ENCODE data around the gene PLCB1.

DNA sequence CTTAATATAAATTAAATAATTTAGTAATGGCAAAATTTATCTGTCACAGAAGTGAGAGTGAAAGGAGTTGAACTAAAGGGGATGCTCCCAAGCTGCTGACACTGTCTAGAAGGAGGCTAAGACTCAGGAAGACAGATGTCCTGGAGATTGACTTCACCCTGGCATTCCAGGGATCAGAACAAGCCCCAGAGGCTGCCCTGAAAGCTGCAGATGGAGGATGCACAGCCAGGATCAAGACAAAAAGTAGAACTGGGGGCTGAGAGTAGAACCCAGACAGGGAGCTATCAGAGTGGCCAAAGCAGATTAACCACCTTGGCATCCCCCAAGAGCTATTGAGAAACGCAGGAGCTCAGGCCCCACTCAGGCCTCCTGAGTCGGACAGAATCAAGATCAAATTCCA lies 747.6 kb downstream of the PLCB1 start:
- TF ChIP-seq, protein P1, sequence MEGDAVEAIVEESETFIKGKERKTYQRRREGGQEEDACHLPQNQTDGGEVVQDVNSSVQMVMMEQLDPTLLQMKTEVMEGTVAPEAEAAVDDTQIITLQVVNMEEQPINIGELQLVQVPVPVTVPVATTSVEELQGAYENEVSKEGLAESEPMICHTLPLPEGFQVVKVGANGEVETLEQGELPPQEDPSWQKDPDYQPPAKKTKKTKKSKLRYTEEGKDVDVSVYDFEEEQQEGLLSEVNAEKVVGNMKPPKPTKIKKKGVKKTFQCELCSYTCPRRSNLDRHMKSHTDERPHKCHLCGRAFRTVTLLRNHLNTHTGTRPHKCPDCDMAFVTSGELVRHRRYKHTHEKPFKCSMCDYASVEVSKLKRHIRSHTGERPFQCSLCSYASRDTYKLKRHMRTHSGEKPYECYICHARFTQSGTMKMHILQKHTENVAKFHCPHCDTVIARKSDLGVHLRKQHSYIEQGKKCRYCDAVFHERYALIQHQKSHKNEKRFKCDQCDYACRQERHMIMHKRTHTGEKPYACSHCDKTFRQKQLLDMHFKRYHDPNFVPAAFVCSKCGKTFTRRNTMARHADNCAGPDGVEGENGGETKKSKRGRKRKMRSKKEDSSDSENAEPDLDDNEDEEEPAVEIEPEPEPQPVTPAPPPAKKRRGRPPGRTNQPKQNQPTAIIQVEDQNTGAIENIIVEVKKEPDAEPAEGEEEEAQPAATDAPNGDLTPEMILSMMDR (IDR thresholded peaks at IDR 0.05): no peak
- no peak for TF ChIP-seq POLR2A (IDR thresholded peaks at IDR 0.05)

Data from Peyer's patch (tissue), 4 donors.